Kidney (tissue), 14 donors: ENCODE results near the gene ANKRD6. TPM values are rescaled to one million over a fixed set of nuclear protein-coding genes. Genes with fewer than 3 reads are reported as not detected.

Experiments used
- DNase-seq, 5 donors: peaks; one replicate each; pipeline ENCODE4 v3.0.0-alpha.2; 2013 to 2020
- FAIRE-seq: peaks from 2 replicates; lab custom pipeline; 2012; peaks lifted over from hg19 to GRCh38; lab: Jason Lieb, UNC
- H3K27ac ChIP-seq, 2 donors: one replicate each; pipeline ENCODE4 v1.7.0; 2013; ENCODE audit warnings: low read depth in 2 of 2, low read length in 2 of 2, inconsistent platforms in 1 of 2
- H3K27me3 ChIP-seq: one replicate; pipeline ENCODE4 v1.7.1; 2013; ENCODE audit warnings: low read length, inconsistent platforms; ENCODE audit not compliant: control insufficient read depth, insufficient read depth
- H3K36me3 ChIP-seq, 3 donors: one replicate each; pipeline versions ENCODE4 v1.7.0 to v1.7.1; 2013; ENCODE audit warnings: low read length in 3 of 3, control low read depth in 1 of 3, inconsistent platforms in 1 of 3; ENCODE audit not compliant: insufficient read depth in 3 of 3, control insufficient read depth in 2 of 3
- H3K4me1 ChIP-seq, 3 donors: one replicate each; pipeline versions ENCODE4 v1.7.0 to v1.7.1; 2013; ENCODE audit warnings: low read length in 3 of 3, inconsistent platforms in 1 of 3, low read depth in 1 of 3; ENCODE audit not compliant: control insufficient read depth in 2 of 3, insufficient read depth in 2 of 3
- H3K4me3 ChIP-seq, 3 donors: one replicate each; pipeline versions ENCODE4 v1.7.0 to v1.8.1; 2013; ENCODE audit warnings: low read length in 3 of 3, control low read depth in 1 of 3, inconsistent platforms in 1 of 3
- H3K9ac ChIP-seq, 3 donors: one replicate each; pipeline versions ENCODE4 v1.7.0 to v1.7.1; 2013; ENCODE audit warnings: low read length in 3 of 3, control low read depth in 1 of 3, inconsistent platforms in 1 of 3
- H3K9me3 ChIP-seq, 3 donors: one replicate each; pipeline versions ENCODE4 v1.7.0 to v1.7.1; 2013; ENCODE audit warnings: low read length in 3 of 3, control low read depth in 1 of 3, inconsistent platforms in 1 of 3; ENCODE audit not compliant: control insufficient read depth in 2 of 3, insufficient read depth in 1 of 3
- intact Hi-C: fragments of 100-400 bp; cut with DNase I; formaldehyde crosslinking; loops from one replicate; pipeline ENCODE4 v1.11.1; 2022
- polyA plus RNA-seq: library from polyadenylated mRNA; stranded (reverse); fragments of 350-450 nt; fragmentation: Illumina TruSeq; extraction: RNeasy Lipid Tissue Mini Kit (QIAGEN cat#74804); gene quantifications from one replicate; pipeline ENCODE4 v1.2.3, GENCODE V29; 2014; ENCODE audit warnings: low read depth, low replicate concordance; ENCODE audit not compliant: insufficient read depth
- total RNA-seq: library from RNA; stranded (reverse); fragmentation: NEBNext Ultra II Directional; extraction: Animal tissue kit (Norgen Biotek cat#: 25700); gene quantifications from one replicate; pipeline ENCODE4 v1.2.1, GENCODE V29; 2021
- TF ChIP-seq, protein P1 (sequence below): IDR thresholded peaks from 3 replicates; pipeline ENCODE4 v1.5.1; 2012; ENCODE audit warnings: mild to moderate bottlenecking, moderate library complexity, borderline replicate concordance; ENCODE audit not compliant: insufficient read depth; ENCODE audit errors: extremely low read depth
- donor health status: control.
- donor health status: control.
- donor health status: control.
- donor health status: control.
- donor health status: control.
- donor health status: DM: yes; HTN: yes; CAD: no.
- donor health status: Normal renal cell carcinoma (clear cell type).

The ANKRD6 gene
- total and polyA plus RNA-seq, 2 donors from 2014 or later: 10.3 to 29.5 TPM

GRCh38 chr6:89454300-89454699 is 21.3 kb downstream of the ANKRD6 start:
- DNase-seq: no peak
- no peak for FAIRE-seq
- no peak overlapping the region for H3K4me3 ChIP-seq
- no peaks in the 10 kb centered on the region for H3K4me1 ChIP-seq
- H3K27ac ChIP-seq: no peak overlapping the region
- intact Hi-C loops: no loop called here
- H3K9me3 ChIP-seq: no peaks in the 10 kb centered on the region
- no peaks in the 10 kb centered on the region for H3K27me3 ChIP-seq
- H3K9ac ChIP-seq: no peak overlapping the region
- TF ChIP-seq, protein P1, sequence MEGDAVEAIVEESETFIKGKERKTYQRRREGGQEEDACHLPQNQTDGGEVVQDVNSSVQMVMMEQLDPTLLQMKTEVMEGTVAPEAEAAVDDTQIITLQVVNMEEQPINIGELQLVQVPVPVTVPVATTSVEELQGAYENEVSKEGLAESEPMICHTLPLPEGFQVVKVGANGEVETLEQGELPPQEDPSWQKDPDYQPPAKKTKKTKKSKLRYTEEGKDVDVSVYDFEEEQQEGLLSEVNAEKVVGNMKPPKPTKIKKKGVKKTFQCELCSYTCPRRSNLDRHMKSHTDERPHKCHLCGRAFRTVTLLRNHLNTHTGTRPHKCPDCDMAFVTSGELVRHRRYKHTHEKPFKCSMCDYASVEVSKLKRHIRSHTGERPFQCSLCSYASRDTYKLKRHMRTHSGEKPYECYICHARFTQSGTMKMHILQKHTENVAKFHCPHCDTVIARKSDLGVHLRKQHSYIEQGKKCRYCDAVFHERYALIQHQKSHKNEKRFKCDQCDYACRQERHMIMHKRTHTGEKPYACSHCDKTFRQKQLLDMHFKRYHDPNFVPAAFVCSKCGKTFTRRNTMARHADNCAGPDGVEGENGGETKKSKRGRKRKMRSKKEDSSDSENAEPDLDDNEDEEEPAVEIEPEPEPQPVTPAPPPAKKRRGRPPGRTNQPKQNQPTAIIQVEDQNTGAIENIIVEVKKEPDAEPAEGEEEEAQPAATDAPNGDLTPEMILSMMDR: no peak
- H3K36me3 ChIP-seq: no peaks in the 10 kb centered on the region

DNA sequence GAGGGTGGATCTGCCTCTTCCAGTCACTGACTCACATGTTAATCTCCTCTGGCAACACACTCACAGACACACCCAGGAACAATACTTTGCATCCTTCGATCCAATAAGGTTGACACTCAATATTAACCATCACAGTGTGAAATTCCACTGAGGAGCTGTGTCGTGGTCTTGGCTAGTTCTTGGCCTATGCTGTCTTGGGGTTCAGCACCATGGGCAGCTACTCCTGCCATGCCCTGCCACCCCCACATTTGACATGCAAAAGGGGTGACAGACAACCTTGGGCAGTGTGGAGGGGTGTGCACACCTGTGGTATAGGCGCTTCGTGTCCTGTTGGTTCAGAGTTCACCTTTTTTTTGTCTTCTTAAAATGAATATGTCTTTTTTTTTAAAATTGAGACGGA is 25.8 kb downstream of the ANKRD6 start:
- FAIRE-seq: no peak
- H3K36me3 ChIP-seq: no peaks in the 10 kb centered on the region
- TF ChIP-seq, protein P1: no peak
- no peaks in the 10 kb centered on the region for H3K9me3 ChIP-seq
- DNase-seq: no peak
- no peaks in the 10 kb centered on the region for H3K4me1 ChIP-seq
- no peak overlapping the region for H3K4me3 ChIP-seq
- H3K27ac ChIP-seq: no peak overlapping the region
- H3K9ac ChIP-seq: no peak overlapping the region
- intact Hi-C loops: no loop called here
- H3K27me3 ChIP-seq: no peaks in the 10 kb centered on the region

DNA sequence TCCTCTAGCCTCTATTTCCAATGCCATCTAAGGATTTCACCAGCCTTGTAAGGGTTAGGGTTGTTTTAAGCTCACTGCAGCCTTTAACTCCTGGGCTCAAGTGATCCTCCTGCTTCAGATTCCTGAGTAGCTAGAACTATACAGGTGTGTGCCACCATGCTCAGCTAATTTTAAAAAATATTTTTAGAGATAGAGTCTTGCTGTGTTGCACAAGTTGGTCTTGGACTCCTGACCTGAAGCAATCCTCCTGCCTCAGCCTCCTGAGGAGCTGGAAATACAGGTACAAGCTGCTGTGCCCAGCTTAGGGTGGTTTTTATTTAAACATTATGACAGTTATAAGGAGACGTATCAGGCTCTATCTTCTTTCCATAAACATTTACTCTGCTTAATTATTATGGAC is 26.5 kb downstream of the ANKRD6 start:
- no peak for FAIRE-seq
- no peak overlapping the region for H3K4me3 ChIP-seq
- H3K27me3 ChIP-seq: no peaks in the 10 kb centered on the region
- no peaks in the 10 kb centered on the region for H3K4me1 ChIP-seq
- TF ChIP-seq, protein P1: no peak
- intact Hi-C loops: no loop called here
- no peaks in the 10 kb centered on the region for H3K9me3 ChIP-seq
- no peak overlapping the region for H3K27ac ChIP-seq
- no peak overlapping the region for H3K9ac ChIP-seq
- H3K36me3 ChIP-seq: no peaks in the 10 kb centered on the region
- DNase-seq: no peak

DNA sequence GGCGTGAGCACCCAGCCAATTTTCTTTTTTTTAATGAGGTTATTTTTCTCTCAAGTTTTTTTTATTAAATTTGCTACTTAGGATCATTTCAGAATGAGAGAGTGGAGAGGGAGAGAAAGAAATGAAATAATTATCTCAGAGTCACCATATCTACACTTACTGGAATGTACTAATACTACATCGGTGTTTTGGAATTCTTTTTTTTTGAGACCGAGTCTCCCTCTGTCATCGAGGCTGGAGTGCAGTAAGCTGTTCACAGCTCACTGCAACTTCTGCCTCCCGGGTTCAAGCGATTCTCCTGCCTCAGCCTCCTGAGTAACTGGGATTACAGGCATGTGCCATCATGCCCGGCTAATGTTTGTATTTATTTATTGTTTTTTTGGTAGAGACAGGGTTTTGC is 27.8 kb downstream of the ANKRD6 start:
- TF ChIP-seq, protein P1: no peak
- intact Hi-C loops: no loop called here
- Histone ChIP-seq H3K36me3 (no peaks in the 10 kb centered on the region), H3K4me1 (no peaks in the 10 kb centered on the region), H3K9ac (no peak overlapping the region), H3K9me3 (no peaks in the 10 kb centered on the region), H3K27ac (no peak overlapping the region), H3K4me3 (no peak overlapping the region), H3K27me3 (no peaks in the 10 kb centered on the region)
- FAIRE-seq (no peak), DNase-seq (no peak)
